K562 (cell line): ENCODE data around the gene ST7.

Experiments used
- CUX1 ChIP-seq: fragments of 200-800 bp; sonication (Bioruptor generic); IDR thresholded peaks from 2 replicates; pipeline ENCODE4 v1.6.1; 2016; ENCODE audit warnings: missing genetic modification characterization, missing compliant biosample characterization
- ETV1 ChIP-seq: fragments of 450-650 bp; conservative IDR thresholded peaks from 2 replicates; pipeline ENCODE4 v1.6.1; 2016; ENCODE audit warnings: missing genetic modification characterization, control low read depth, low read depth, missing compliant biosample characterization
- KAT7 ChIP-seq: sonication (generic); formaldehyde crosslinking; IDR thresholded peaks from 2 replicates; pipeline ENCODE4 v1.8.0; 2022; ENCODE audit warnings: missing genetic modification reagents, mild to moderate bottlenecking, borderline replicate concordance
- LCOR ChIP-seq: sonication (generic); formaldehyde crosslinking; IDR thresholded peaks from 2 replicates; pipeline ENCODE4 v1.8.0; 2022; ENCODE audit warnings: mild to moderate bottlenecking, missing genetic modification reagents
- SOX6 ChIP-seq: fragments of 450-650 bp; IDR thresholded peaks from 2 replicates; pipeline ENCODE4 v1.6.1; 2014; ENCODE audit warnings: mild to moderate bottlenecking
- TF ChIP-seq, protein P1 (sequence below): IDR thresholded peaks from 2 replicates; pipeline ENCODE4 v1.6.1; 2012; ENCODE audit warnings: low read depth, low read length, improper control_type of control experiment, borderline replicate concordance

GRCh38 chr7:117133125-117133524, 179.8 kb downstream of the ST7 start:
- TF ChIP-seq LCOR (CRISPR knock-in tag), result no peak
- no peak for TF ChIP-seq CUX1 (CRISPR knock-in tag)
- no peak for TF ChIP-seq KAT7
- TF ChIP-seq, protein P1, sequence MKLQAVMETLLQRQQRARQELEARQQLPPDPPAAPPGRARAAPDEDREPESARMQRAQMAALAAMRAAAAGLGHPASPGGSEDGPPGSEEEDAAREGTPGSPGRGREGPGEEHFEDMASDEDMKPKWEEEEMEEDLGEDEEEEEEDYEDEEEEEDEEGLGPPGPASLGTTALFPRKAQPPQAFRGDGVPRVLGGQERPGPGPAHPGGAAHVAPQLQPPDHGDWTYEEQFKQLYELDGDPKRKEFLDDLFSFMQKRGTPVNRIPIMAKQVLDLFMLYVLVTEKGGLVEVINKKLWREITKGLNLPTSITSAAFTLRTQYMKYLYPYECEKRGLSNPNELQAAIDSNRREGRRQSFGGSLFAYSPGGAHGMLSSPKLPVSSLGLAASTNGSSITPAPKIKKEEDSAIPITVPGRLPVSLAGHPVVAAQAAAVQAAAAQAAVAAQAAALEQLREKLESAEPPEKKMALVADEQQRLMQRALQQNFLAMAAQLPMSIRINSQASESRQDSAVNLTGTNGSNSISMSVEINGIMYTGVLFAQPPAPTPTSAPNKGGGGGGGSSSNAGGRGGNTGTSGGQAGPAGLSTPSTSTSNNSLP, result no peak
- TF ChIP-seq ETV1 (tag), result no peak
- no peak for TF ChIP-seq SOX6
